ENCODE data around the gene WDR48.

The WDR48 gene

GRCh38 chr3:39099242-39099641 is 47.4 kb downstream of the WDR48 start:
- no peak for DNase-seq (ENCODE audit: extremely low read depth, insufficient read length)
- Histone ChIP-seq H3K27me3 (replicated peaks; ENCODE audit: control insufficient read depth, insufficient read depth, low read length) (no peaks in the 10 kb centered on the region), H3K36me3 (ENCODE audit: control insufficient read depth, insufficient read depth, low read length) (peaks cover 29% of the 10 kb centered on the region), H3K4me3 (replicated peaks; ENCODE audit: low read depth, low read length) (no peak overlapping the region)
- no peak for TF ChIP-seq CTCF (IDR thresholded peaks at IDR 0.05; ENCODE audit: insufficient read depth, low read length, poor library complexity, severe bottlenecking)

- no peak for DNase-seq (ENCODE audit: extremely low read depth, insufficient read length)
- Histone ChIP-seq H3K4me3 (replicated peaks; ENCODE audit: low read depth, low read length) (no peak overlapping the region), H3K27me3 (replicated peaks; ENCODE audit: control insufficient read depth, insufficient read depth, low read length) (no peaks in the 10 kb centered on the region), H3K36me3 (ENCODE audit: control insufficient read depth, insufficient read depth, low read length) (peaks cover 29% of the 10 kb centered on the region)
- no peak for TF ChIP-seq CTCF (IDR thresholded peaks at IDR 0.05; ENCODE audit: insufficient read depth, low read length, poor library complexity, severe bottlenecking)
These were observed 48.1 kb downstream of the WDR48 start for GRCh38 chr3:39099738-39100499.

- Histone ChIP-seq H3K36me3 (ENCODE audit: control insufficient read depth, insufficient read depth, low read length) (peaks cover 29% of the 10 kb centered on the region), H3K4me3 (replicated peaks; ENCODE audit: low read depth, low read length) (no peak overlapping the region), H3K27me3 (replicated peaks; ENCODE audit: control insufficient read depth, insufficient read depth, low read length) (no peaks in the 10 kb centered on the region)
- TF ChIP-seq CTCF (IDR thresholded peaks at IDR 0.05; ENCODE audit: insufficient read depth, low read length, poor library complexity, severe bottlenecking): no peak
- no peak for DNase-seq (ENCODE audit: extremely low read depth, insufficient read length)
These were observed 48.7 kb downstream of the WDR48 start for GRCh38 chr3:39100500-39100886.

- peak; percentile 85 for TF ChIP-seq CTCF (IDR thresholded peaks at IDR 0.05; ENCODE audit: insufficient read depth, low read length, poor library complexity, severe bottlenecking)
- no peak overlapping the region for H3K4me3 ChIP-seq (replicated peaks; ENCODE audit: low read depth, low read length)
- peaks cover 25% of the 10 kb centered on the region for H3K36me3 ChIP-seq (ENCODE audit: control insufficient read depth, insufficient read depth, low read length)
- H3K27me3 ChIP-seq (replicated peaks; ENCODE audit: control insufficient read depth, insufficient read depth, low read length): no peaks in the 10 kb centered on the region
- no peak for DNase-seq (ENCODE audit: extremely low read depth, insufficient read length)
These were observed 49.3 kb downstream of the WDR48 start for GRCh38 chr3:39101022-39101689.

- Histone ChIP-seq H3K36me3 (ENCODE audit: control insufficient read depth, insufficient read depth, low read length) (peaks cover 20% of the 10 kb centered on the region), H3K27me3 (replicated peaks; ENCODE audit: control insufficient read depth, insufficient read depth, low read length) (no peaks in the 10 kb centered on the region), H3K4me3 (replicated peaks; ENCODE audit: low read depth, low read length) (no peak overlapping the region)
- TF ChIP-seq CTCF (IDR thresholded peaks at IDR 0.05; ENCODE audit: insufficient read depth, low read length, poor library complexity, severe bottlenecking): no peak
- no peak for DNase-seq (ENCODE audit: extremely low read depth, insufficient read length)
These were observed 50.9 kb downstream of the WDR48 start for GRCh38 chr3:39102504-39103323.
